GM12801 (cell line): ENCODE results near the gene CD6.

ENCODE experiments used
- TF ChIP-seq, protein P1 (sequence below): IDR thresholded peaks from one replicate; pipeline ENCODE4 v1.5.1; 2011; ENCODE audit warnings: control low read depth; ENCODE audit not compliant: insufficient read length; ENCODE audit errors: extremely low read depth

CD6 gene

GRCh38 chr11:61049063-61049377 is 77.5 kb downstream of the CD6 start:
- TF ChIP-seq, protein P1, sequence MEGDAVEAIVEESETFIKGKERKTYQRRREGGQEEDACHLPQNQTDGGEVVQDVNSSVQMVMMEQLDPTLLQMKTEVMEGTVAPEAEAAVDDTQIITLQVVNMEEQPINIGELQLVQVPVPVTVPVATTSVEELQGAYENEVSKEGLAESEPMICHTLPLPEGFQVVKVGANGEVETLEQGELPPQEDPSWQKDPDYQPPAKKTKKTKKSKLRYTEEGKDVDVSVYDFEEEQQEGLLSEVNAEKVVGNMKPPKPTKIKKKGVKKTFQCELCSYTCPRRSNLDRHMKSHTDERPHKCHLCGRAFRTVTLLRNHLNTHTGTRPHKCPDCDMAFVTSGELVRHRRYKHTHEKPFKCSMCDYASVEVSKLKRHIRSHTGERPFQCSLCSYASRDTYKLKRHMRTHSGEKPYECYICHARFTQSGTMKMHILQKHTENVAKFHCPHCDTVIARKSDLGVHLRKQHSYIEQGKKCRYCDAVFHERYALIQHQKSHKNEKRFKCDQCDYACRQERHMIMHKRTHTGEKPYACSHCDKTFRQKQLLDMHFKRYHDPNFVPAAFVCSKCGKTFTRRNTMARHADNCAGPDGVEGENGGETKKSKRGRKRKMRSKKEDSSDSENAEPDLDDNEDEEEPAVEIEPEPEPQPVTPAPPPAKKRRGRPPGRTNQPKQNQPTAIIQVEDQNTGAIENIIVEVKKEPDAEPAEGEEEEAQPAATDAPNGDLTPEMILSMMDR: no peak

- TF ChIP-seq, protein P1: no peak
Measured at GRCh38 chr11:61049859-61050258, 78.4 kb downstream of the CD6 start.

DNA sequence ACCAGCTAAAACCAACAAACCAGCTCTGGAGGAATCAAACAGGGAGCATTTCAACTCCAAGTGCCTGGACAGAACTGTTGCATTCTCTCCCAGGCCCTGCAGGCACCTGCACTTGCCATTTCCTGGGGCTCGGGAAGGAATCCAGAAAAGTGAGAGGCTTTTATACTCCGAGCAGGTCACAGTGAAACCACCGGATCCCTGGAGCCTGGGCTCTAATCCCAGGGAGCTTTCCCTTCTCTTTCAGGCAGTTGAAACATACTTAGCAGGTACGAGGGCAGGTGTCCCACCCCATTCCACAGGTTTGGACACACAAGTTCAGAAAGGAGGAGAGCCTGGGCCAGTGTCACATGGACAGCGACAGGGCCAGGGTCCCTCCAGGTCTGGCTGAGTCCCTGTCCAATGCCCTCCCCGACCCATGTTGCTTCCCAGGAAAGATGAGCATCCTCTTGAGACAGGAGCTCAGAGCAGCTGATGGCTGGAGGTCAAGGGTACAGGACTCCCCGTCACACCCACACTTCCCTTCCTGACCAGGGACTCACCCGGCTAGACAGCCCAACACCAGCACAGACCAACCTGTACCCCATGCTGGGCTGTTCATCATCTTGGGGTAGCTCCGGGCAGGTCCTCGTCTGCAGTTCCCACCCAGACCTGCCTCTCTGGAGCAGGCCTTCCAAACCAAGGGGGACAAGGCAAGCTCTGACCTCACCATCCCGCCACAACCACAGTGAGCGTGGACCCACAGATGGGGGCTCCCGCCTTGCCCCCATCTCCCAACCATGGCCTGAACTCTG is 80.9 kb downstream of the CD6 start:
- TF ChIP-seq, protein P1: no peak

- TF ChIP-seq, protein P1: no peak
Measured at GRCh38 chr11:61053191-61053590, 81.7 kb downstream of the CD6 start.

DNA sequence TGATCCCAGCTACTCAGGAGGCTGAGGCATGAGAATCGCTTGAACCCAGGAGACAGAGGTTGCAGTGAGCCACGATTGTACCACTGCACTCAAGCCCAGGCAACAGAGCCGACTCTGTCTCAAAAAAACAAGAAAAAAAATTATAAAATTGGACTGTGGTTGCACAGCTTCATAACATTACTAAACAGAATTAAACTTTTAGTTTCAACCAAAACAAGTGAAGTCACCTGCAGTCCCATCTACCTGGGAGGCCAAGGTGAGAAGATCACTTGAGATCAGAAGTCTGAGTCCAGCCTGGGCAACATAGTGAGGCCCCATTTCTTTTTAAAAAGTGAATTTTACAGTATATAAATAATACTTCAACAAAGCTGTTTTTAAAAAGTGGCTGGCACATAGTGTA is 83.0 kb downstream of the CD6 start:
- TF ChIP-seq, protein P1: no peak

- TF ChIP-seq, protein P1: no peak
Measured at GRCh38 chr11:61054927-61055562, 83.6 kb downstream of the CD6 start.

GRCh38 chr11:61055776-61056175 is 84.3 kb downstream of the CD6 start:
- TF ChIP-seq, protein P1: no peak
